Measurements from ENCODE around the gene ATMIN.

GRCh38 chr16:81012974-81013373 lies 22.7 kb upstream of the ATMIN start:
- no peak for TF ChIP-seq POLR2AphosphoS5 (IDR thresholded peaks at IDR 0.05; ENCODE audit: low read depth, low read length)
- no peak for TF ChIP-seq POLR2A (IDR thresholded peaks at IDR 0.05; ENCODE audit: low read depth, low read length)
- TF ChIP-seq TAF1 (IDR thresholded peaks at IDR 0.05; ENCODE audit: borderline replicate concordance, low read depth, low read length), result no peak

Data from GM12892 (cell line).